Adrenal gland (tissue), 12 donors: ENCODE measurements around the gene SHISAL1. TPM values are rescaled to one million over a fixed set of nuclear protein-coding genes. Genes with fewer than 3 reads are reported as not detected.

Source experiments
- DNase-seq, 7 donors: peaks; one replicate each; pipeline ENCODE4 v3.0.0-alpha.2; 2019 to 2020
- H3K27ac ChIP-seq, 5 donors: fragments of 200-600 bp; sonication (generic) in 4 of 5; 1 replicate in 3 of 5; 2 replicates in 2 of 5; pipeline versions ENCODE4 v1.5.1 to v1.8.0; 2016 to 2020; ENCODE audit warnings: mild to moderate bottlenecking in 1 of 5
- H3K27me3 ChIP-seq: fragments of 200-600 bp; 2 replicates; pipeline ENCODE4 v1.8.0; 2021
- H3K36me3 ChIP-seq, 2 donors: fragments of 200-600 bp; replicated peaks in 1 of 2; 1 replicate in 1 of 2; 2 replicates in 1 of 2; pipeline versions ENCODE4 v1.5.1 to v1.8.0; 2018 to 2022
- H3K4me1 ChIP-seq, 2 donors: fragments of 200-600 bp; replicated peaks in 1 of 2; 1 replicate in 1 of 2; 2 replicates in 1 of 2; pipeline versions ENCODE4 v1.5.1 to v1.8.0; 2018 to 2021
- H3K4me3 ChIP-seq, 4 donors: fragments of 200-600 bp; sonication (generic) in 3 of 4; one replicate each; pipeline ENCODE4 v1.5.1; 2016 to 2018
- H3K9me3 ChIP-seq, 3 donors: fragments of 200-600 bp; sonication (generic) in 1 of 3; replicated peaks in 1 of 3; 1 replicate in 2 of 3; 2 replicates in 1 of 3; pipeline versions ENCODE4 v1.5.1 to v1.8.0; 2016 to 2021
- CTCF ChIP-seq, 6 experiments: fragments of 450-650 bp in 4 of 6; fragments of 200-600 bp in 2 of 6; sonication (generic) in 1 of 6; IDR thresholded peaks; 1 replicate in 5 of 6; 2 replicates in 1 of 6; pipeline versions ENCODE4 v1.5.1 to v1.8.0; 2016 to 2021; ENCODE audit warnings: antibody characterized with exemption in 6 of 6, mild to moderate bottlenecking in 2 of 6, moderate library complexity in 1 of 6
- POLR2A ChIP-seq, 2 donors: fragments of 450-650 bp; IDR thresholded peaks; one replicate each; pipeline ENCODE4 v1.6.1; 2017; ENCODE audit warnings: antibody characterized with exemption in 2 of 2, mild to moderate bottlenecking in 2 of 2, moderate library complexity in 1 of 2
- WGBS, 4 donors: extraction: QIAGEN DNeasy Blood & Tissue Kit in 2 of 4; methylation state at CpG; one replicate each; pipeline versions ENCODE4 v1.1.5 to v1.1.7; 2013 to 2017; 5-methylcytosine and 5-hydroxymethylcytosine counted together
- intact Hi-C, 2 donors: fragments of 100-400 bp; cut with DNase I; formaldehyde crosslinking; loops; one replicate each; pipeline versions ENCODE4 v1.14.1 to v1.15.0; 2022 to 2023
- polyA plus RNA-seq, 3 donors: library from polyadenylated mRNA; stranded (reverse); fragments of 200-250 nt in 2 of 3; fragments of 350-450 nt in 1 of 3; fragmentation: Illumina TruSeq in 1 of 3; extraction: RNeasy Lipid Tissue Mini Kit (QIAGEN cat#74804) in 1 of 3; gene quantifications; one replicate each; pipeline ENCODE4 v1.2.3, GENCODE V29; 2013 to 2014
- total RNA-seq, 9 donors: library from RNA; depleted of rRNA in 4 of 9; stranded (reverse); fragments of >200 nt in 4 of 9; fragments of 120-200 nt in 1 of 9; fragmentation: NEBNext Ultra II Directional in 1 of 9; extraction: Animal tissue kit (Norgen Biotek cat#: 25700) in 1 of 9; gene quantifications; one replicate each; pipeline versions ENCODE4 v1.1.0 to v1.2.4, GENCODE V29; 2013 to 2023
- donor health status: healthy with polysubstance abuse.
- donor health status: Bipolar disorder and iron deficiency.
- donor health status: DM: yes; HTN: yes; CAD: no.
- donor health status: DM: no; HTN: no; CAD: no.
- donor health status: DM: no; HTN: no; CAD: no.
- donor health status: DM: yes; HTN: yes; CAD: no.

The SHISAL1 gene
- total and polyA plus RNA-seq, 12 donors = 0.33 to 2.4 (median 1.0) TPM

GRCh38 chr22:44293034-44293433, 19.7 kb downstream of the SHISAL1 start:
- WGBS, 4 donors = 84 to 96% (median 91%) methylated on average over 10 to 12 of the region's 12 CpGs
- DNase-seq = no peak
- no peak overlapping the region for H3K4me3 ChIP-seq
- TF ChIP-seq POLR2A (IDR thresholded peaks at IDR 0.05) = no peak
- TF ChIP-seq CTCF (IDR thresholded peaks at IDR 0.05) = no peak
- H3K27ac ChIP-seq = no peak overlapping the region
- H3K27me3 ChIP-seq = no peaks in the 10 kb centered on the region
- H3K36me3 ChIP-seq = no peaks in the 10 kb centered on the region
- peaks cover 0 to 3% (median 0%) of the 10 kb centered on the region in 3 donors for H3K9me3 ChIP-seq
- H3K4me1 ChIP-seq = no peaks in the 10 kb centered on the region
- intact Hi-C loops = no loop called here

GRCh38 chr22:44292521-44292920, 20.2 kb downstream of the SHISAL1 start:
- no peaks in the 10 kb centered on the region for H3K4me1 ChIP-seq
- no peak for TF ChIP-seq CTCF (IDR thresholded peaks at IDR 0.05)
- TF ChIP-seq POLR2A (IDR thresholded peaks at IDR 0.05) = no peak
- no peak overlapping the region for H3K27ac ChIP-seq
- intact Hi-C loops = no loop called here
- H3K4me3 ChIP-seq = no peak overlapping the region
- no peaks in the 10 kb centered on the region for H3K27me3 ChIP-seq
- 88 to 95% (median 93%) methylated on average over 7 to 10 of the region's 10 CpGs for whole genome bisulfite sequencing, 4 donors
- peaks cover 0 to 3% (median 0%) of the 10 kb centered on the region in 3 donors for H3K9me3 ChIP-seq
- DNase-seq = no peak
- H3K36me3 ChIP-seq = no peaks in the 10 kb centered on the region

GRCh38 chr22:44291674-44292360, 20.9 kb downstream of the SHISAL1 start:
- TF ChIP-seq CTCF (IDR thresholded peaks at IDR 0.05) (no peak), POLR2A (IDR thresholded peaks at IDR 0.05) (no peak)
- intact Hi-C loops = no loop called here
- no peak overlapping the region for H3K27ac ChIP-seq
- no peaks in the 10 kb centered on the region for H3K27me3 ChIP-seq
- H3K9me3 ChIP-seq = peaks cover 0 to 3% (median 0%) of the 10 kb centered on the region in 3 donors
- 45 to 60% (median 55%) methylated on average over 10 to 21 of the region's 21 CpGs for WGBS, 4 donors
- H3K4me3 ChIP-seq = no peak overlapping the region
- DNase-seq = no peak
- no peaks in the 10 kb centered on the region for H3K4me1 ChIP-seq
- H3K36me3 ChIP-seq = no peaks in the 10 kb centered on the region

- H3K27me3 ChIP-seq = no peaks in the 10 kb centered on the region
- no peaks in the 10 kb centered on the region for H3K4me1 ChIP-seq
- H3K9me3 ChIP-seq = peaks cover 0 to 3% (median 0%) of the 10 kb centered on the region in 3 donors
- no peak for DNase-seq
- intact Hi-C loops = no loop called here
- WGBS, 4 donors = 72 to 93% (median 75%) methylated on average over 6 to 8 of the region's 8 CpGs
- no peaks in the 10 kb centered on the region for H3K36me3 ChIP-seq
- no peak overlapping the region for H3K27ac ChIP-seq
- H3K4me3 ChIP-seq = no peak overlapping the region
- TF ChIP-seq POLR2A (IDR thresholded peaks at IDR 0.05) = no peak
- no peak for TF ChIP-seq CTCF (IDR thresholded peaks at IDR 0.05)
These were observed 21.5 kb downstream of the SHISAL1 start for GRCh38 chr22:44291265-44291664.
